WTC11 (cell line): ENCODE results near the gene KLHL26.

Experiments used
- ATF1 ChIP-seq: sonication (generic); formaldehyde crosslinking; IDR thresholded peaks from 2 replicates; pipeline ENCODE4 v1.8.1; 2023; ENCODE audit warnings: mild to moderate bottlenecking, moderate library complexity, missing genetic modification reagents
- ESRRA ChIP-seq: sonication (generic); formaldehyde crosslinking; IDR thresholded peaks from 2 replicates; pipeline ENCODE4 v1.8.1; 2022; ENCODE audit warnings: mild to moderate bottlenecking, missing genetic modification reagents, borderline replicate concordance

- TF ChIP-seq ESRRA (CRISPR knock-in tag) = no peak
- no peak for TF ChIP-seq ATF1 (CRISPR knock-in tag)
Measured at GRCh38 chr19:18696023-18696422, 59.2 kb downstream of the KLHL26 start.
